HG02588 (cell line): Measurements from ENCODE around the gene ASB13.

Experiments
- ATAC-seq: cut with Tn5 transposase; IDR thresholded peaks from one replicate; pipeline ENCODE4 v1.9.1; 2021; ENCODE audit warnings: mild to moderate bottlenecking, moderate library complexity; ENCODE audit not compliant: unreplicated experiment

The ASB13 gene

GRCh38 chr10:5648494-5649457 lies 17.6 kb downstream of the ASB13 start:
- no peak for ATAC-seq

- no peak for ATAC-seq
These were observed 18.7 kb downstream of the ASB13 start for GRCh38 chr10:5647507-5648240.

- no peak for ATAC-seq
These were observed 20.3 kb downstream of the ASB13 start for GRCh38 chr10:5645944-5646617.

GRCh38 chr10:5645375-5645774 lies 21.0 kb downstream of the ASB13 start:
- no peak for ATAC-seq

GRCh38 chr10:5644930-5645329 lies 21.5 kb downstream of the ASB13 start:
- ATAC-seq, result no peak

GRCh38 chr10:5643346-5644067 lies 22.9 kb downstream of the ASB13 start:
- ATAC-seq, result no peak

- no peak for ATAC-seq
These were observed 24.9 kb downstream of the ASB13 start for GRCh38 chr10:5641501-5641900.

- ATAC-seq, result no peak
These were observed 25.9 kb downstream of the ASB13 start for GRCh38 chr10:5640501-5640900.

- ATAC-seq, result no peak
These were observed 26.4 kb downstream of the ASB13 start for GRCh38 chr10:5640036-5640435.

GRCh38 chr10:5639066-5639465 lies 27.3 kb downstream of the ASB13 start:
- no peak for ATAC-seq

GRCh38 chr10:5638494-5638893 lies 27.9 kb downstream of the ASB13 start:
- no peak for ATAC-seq

GRCh38 chr10:5634918-5635317 lies 31.5 kb downstream of the ASB13 start:
- ATAC-seq, result no peak

GRCh38 chr10:5633166-5633749 lies 33.1 kb downstream of the ASB13 start:
- ATAC-seq, result no peak

- ATAC-seq, result no peak
These were observed 33.9 kb downstream of the ASB13 start for GRCh38 chr10:5632446-5632845.

GRCh38 chr10:5631936-5632335 lies 34.5 kb downstream of the ASB13 start:
- ATAC-seq, result no peak

- no peak for ATAC-seq
These were observed 36.3 kb downstream of the ASB13 start for GRCh38 chr10:5630112-5630436.

GRCh38 chr10:5629303-5630111 lies 36.9 kb downstream of the ASB13 start:
- peak; percentile 80 for ATAC-seq

- no peak for ATAC-seq
These were observed 37.7 kb downstream of the ASB13 start for GRCh38 chr10:5628451-5629302.
